GM18909 (cell line): ENCODE data around the gene CST6.
A peak's percentile ranks its signal among the peaks of the same experiment; 100 is the strongest.

Source experiments
- ATAC-seq: cut with Tn5 transposase; IDR thresholded peaks from one replicate; pipeline ENCODE4 v1.9.1; 2021; ENCODE audit warnings: mild to moderate bottlenecking; ENCODE audit not compliant: unreplicated experiment, poor library complexity

Gene CST6

GRCh38 chr11:66042996-66043906 is 31.4 kb downstream of the CST6 start:
- no peak for ATAC-seq

GRCh38 chr11:66044757-66045156 is 32.9 kb downstream of the CST6 start:
- no peak for ATAC-seq

GRCh38 chr11:66045177-66045639 is 33.4 kb downstream of the CST6 start:
- no peak for ATAC-seq

GRCh38 chr11:66046901-66047300 is 35.1 kb downstream of the CST6 start:
- ATAC-seq, result no peak

- no peak for ATAC-seq
Measured at GRCh38 chr11:66047541-66048365, 35.9 kb downstream of the CST6 start.

GRCh38 chr11:66048547-66049323 is 36.9 kb downstream of the CST6 start, which contains the start of gene GAL3ST3:
Gene GAL3ST3, minus strand, starts transcription at chr11:66049161. Its CDS starts 3,746 bp downstream, at chr11:66045415.
- ATAC-seq, result no peak

GRCh38 chr11:66050581-66051231 is 38.9 kb downstream of the CST6 start:
- ATAC-seq, result no peak

GRCh38 chr11:66051371-66051765 is 39.6 kb downstream of the CST6 start:
- ATAC-seq, result no peak

- peak; percentile 95 for ATAC-seq
Measured at GRCh38 chr11:66051766-66052663, 40.2 kb downstream of the CST6 start, which contains the start of gene SF3B2. Gene SF3B2, plus strand, starts transcription at chr11:66052364. Its CDS starts 21 bp downstream, at chr11:66052385.

- no peak for ATAC-seq
Measured at GRCh38 chr11:66052664-66052982, 40.8 kb downstream of the CST6 start.

GRCh38 chr11:66055021-66055420 is 43.2 kb downstream of the CST6 start:
- no peak for ATAC-seq

- no peak for ATAC-seq
Measured at GRCh38 chr11:66056501-66056900, 44.7 kb downstream of the CST6 start.

GRCh38 chr11:66059966-66060680 is 48.3 kb downstream of the CST6 start:
- ATAC-seq, result no peak

GRCh38 chr11:66061268-66061667 is 49.5 kb downstream of the CST6 start:
- no peak for ATAC-seq

GRCh38 chr11:66062408-66062807 is 50.6 kb downstream of the CST6 start:
- no peak for ATAC-seq
